GM12878 (cell line): ENCODE data around the gene MINAR1. TPM values are rescaled to one million over a fixed set of nuclear protein-coding genes. Genes with fewer than 3 reads are reported as not detected.

ENCODE experiments used
- ATAC-seq: fragments of 200-7000 bp; cut with Tn5 transposase; 3 replicates; pipeline ENCODE4 v1.9.1; 2020; ENCODE audit warnings: mild to moderate bottlenecking, moderate library complexity
- BruUV-seq: library from RNA; stranded (reverse); fragments of 400-500 nt; replicated peaks from 2 replicates; lab custom pipeline; 2021; lab: Mats Ljungman, UMichigan
- CTCF ChIA-PET: fragments of 300-600 bp; sonication (Branson Sonifier 250); formaldehyde crosslinking; extraction: SDS; loops from one replicate; lab custom pipeline; 2021; ENCODE audit warnings: inconsistent platforms; lab: Yijun Ruan, JAX
- POLR2A ChIA-PET: fragments of 350-600 bp; formaldehyde crosslinking; extraction: SDS; loops from one replicate; lab custom pipeline; 2021; ENCODE audit warnings: inconsistent platforms; lab: Charles Lee
- RAD21 ChIA-PET: fragments of 300-600 bp; sonication (Branson Sonifier 250); formaldehyde crosslinking; loops from one replicate; lab custom pipeline; 2023; ENCODE audit warnings: antibody characterized with exemption; ENCODE audit not compliant: unreplicated experiment; lab: Charles Lee
- SMC1A ChIA-PET: fragments of 300-600 bp; sonication (Branson Sonifier 250); formaldehyde crosslinking; loops from one replicate; lab custom pipeline; 2023; ENCODE audit not compliant: unreplicated experiment, uncharacterized antibody; lab: Charles Lee
- DNase-seq: peaks from one replicate; pipeline ENCODE4 v3.0.0-alpha.2; 2011; ENCODE audit warnings: low read depth, low spot score
- FAIRE-seq: peaks from 3 replicates; lab custom pipeline; 2011; peaks lifted over from hg19 to GRCh38; lab: Jason Lieb, UNC
- H2AFZ ChIP-seq: 2 replicates; pipeline ENCODE4 v1.6.0; 2011; ENCODE audit warnings: low read depth, low read length, control low read depth; ENCODE audit not compliant: control insufficient read depth
- H3K27ac ChIP-seq: 2 replicates; pipeline ENCODE4 v1.5.1; 2011; ENCODE audit warnings: control low read depth; ENCODE audit not compliant: control insufficient read depth, insufficient read depth
- H3K27me3 ChIP-seq, 2 experiments: replicated peaks in 1 of 2; 2 replicates each; pipeline versions ENCODE4 v1.6.0 to v1.6.1; 2011; ENCODE audit warnings: low read length in 1 of 2; ENCODE audit not compliant: control insufficient read depth in 2 of 2, insufficient read depth in 2 of 2
- H3K36me3 ChIP-seq, 2 experiments: 2 replicates each; pipeline ENCODE4 v1.5.1; 2011; ENCODE audit warnings: low read length in 1 of 2; ENCODE audit not compliant: control insufficient read depth in 2 of 2, insufficient read depth in 2 of 2
- H3K4me1 ChIP-seq: 2 replicates; pipeline ENCODE4 v1.6.1; 2011; ENCODE audit warnings: mild to moderate bottlenecking, low read length, moderate library complexity, mixed read lengths; ENCODE audit not compliant: control insufficient read depth, insufficient read depth
- H3K4me2 ChIP-seq: 2 replicates; pipeline ENCODE4 v1.6.0; 2011; ENCODE audit warnings: control low read depth; ENCODE audit not compliant: control insufficient read depth, insufficient read depth
- H3K4me3 ChIP-seq: fragments of 200-600 bp; sonication (generic); 2 replicates; pipeline ENCODE4 v1.5.1; 2016
- H3K79me2 ChIP-seq: 2 replicates; pipeline ENCODE4 v1.6.0; 2011; ENCODE audit warnings: low read length; ENCODE audit not compliant: control insufficient read depth, insufficient read depth
- H3K9ac ChIP-seq: 2 replicates; pipeline ENCODE4 v1.8.0; 2011; ENCODE audit warnings: low read length, control low read depth, mixed read lengths; ENCODE audit not compliant: control insufficient read depth, insufficient read depth
- H3K9me3 ChIP-seq: replicated peaks from 3 replicates; pipeline ENCODE4 v1.5.1; 2011; ENCODE audit warnings: mild to moderate bottlenecking, low read length; ENCODE audit not compliant: control insufficient read depth, insufficient read depth
- H4K20me1 ChIP-seq: 2 replicates; pipeline ENCODE4 v1.6.0; 2011; ENCODE audit not compliant: control insufficient read depth, insufficient read depth
- BCL3 ChIP-seq: IDR thresholded peaks from 2 replicates; pipeline ENCODE4 v1.6.1; 2011; ENCODE audit warnings: borderline replicate concordance, low read depth, mild to moderate bottlenecking, moderate library complexity, low read length; ENCODE audit not compliant: insufficient read depth, poor library complexity, severe bottlenecking
- CBX5 ChIP-seq: sonication (generic); IDR thresholded peaks from 2 replicates; pipeline ENCODE4 v1.6.1; 2016; ENCODE audit warnings: low read depth, moderate library complexity, mild to moderate bottlenecking, inconsistent platforms
- CHD2 ChIP-seq: IDR thresholded peaks from 2 replicates; pipeline ENCODE4 v1.6.1; 2011; ENCODE audit warnings: low read depth, low read length, improper control_type of control experiment, borderline replicate concordance
- GATAD2B ChIP-seq: fragments of 450-650 bp; conservative IDR thresholded peaks from 2 replicates; pipeline ENCODE4 v1.6.1; 2017; ENCODE audit warnings: low read depth, mild to moderate bottlenecking, moderate library complexity
- MTA2 ChIP-seq: fragments of 450-650 bp; IDR thresholded peaks from 2 replicates; pipeline ENCODE4 v1.6.1; 2016; ENCODE audit warnings: low read depth, mild to moderate bottlenecking, moderate library complexity
- MXI1 ChIP-seq: fragments of 150-350 bp; IDR thresholded peaks from 2 replicates; pipeline ENCODE4 v1.6.1; 2011; ENCODE audit warnings: low read depth, mild to moderate bottlenecking, inconsistent platforms, low read length, improper control_type of control experiment
- NFIC ChIP-seq: IDR thresholded peaks from 2 replicates; pipeline ENCODE4 v1.6.1; 2012; ENCODE audit warnings: low read depth, mild to moderate bottlenecking, inconsistent platforms, low read length, moderate library complexity
- NR2C1 ChIP-seq: fragments of 450-650 bp; IDR thresholded peaks from 2 replicates; pipeline ENCODE4 v1.6.1; 2017; ENCODE audit warnings: antibody characterized with exemption, mild to moderate bottlenecking, moderate library complexity
- RAD51 ChIP-seq: fragments of 450-650 bp; IDR thresholded peaks from 2 replicates; pipeline ENCODE4 v1.6.1; 2016; ENCODE audit warnings: moderate library complexity, mild to moderate bottlenecking, inconsistent platforms
- SMARCA5 ChIP-seq: fragments of 450-650 bp; IDR thresholded peaks from 2 replicates; pipeline ENCODE4 v1.6.1; 2017; ENCODE audit warnings: mild to moderate bottlenecking
- SP1 ChIP-seq: IDR thresholded peaks from one replicate; pipeline ENCODE4 v1.6.1; 2011; ENCODE audit warnings: low read depth, low read length
- SREBF2 ChIP-seq: IDR thresholded peaks from 2 replicates; pipeline ENCODE4 v1.6.1; 2012; ENCODE audit warnings: mild to moderate bottlenecking, low read length
- YBX1 ChIP-seq: fragments of 450-650 bp; IDR thresholded peaks from 2 replicates; pipeline ENCODE4 v1.6.1; 2016; ENCODE audit warnings: antibody characterized with exemption
- ZNF217 ChIP-seq: fragments of 450-650 bp; IDR thresholded peaks from 2 replicates; pipeline ENCODE4 v1.6.1; 2017; ENCODE audit warnings: antibody characterized with exemption, mild to moderate bottlenecking
- WGBS: methylation state at CpG from one replicate; pipeline ENCODE4 v1.1.6; 2016; ENCODE audit warnings: low lambda C conversion rate; ENCODE audit not compliant: insufficient replicate concordance, insufficient coverage; ENCODE audit errors: missing lambda C conversion rate; 5-methylcytosine and 5-hydroxymethylcytosine counted together
- in situ Hi-C: fragments of 300-500 bp; cut with MboI; formaldehyde crosslinking; loops from 9 replicates; pipeline ENCODE4 v1.14.3; 2018; ENCODE audit warnings: mixed read lengths
- intact Hi-C: fragments of 100-400 bp; cut with micrococcal nuclease; formaldehyde crosslinking; loops from one replicate; pipeline ENCODE4 v1.14.2; 2022; ENCODE audit not compliant: unreplicated experiment
- polyA plus RNA-seq, 11 experiments: library from polyadenylated mRNA; depleted of rRNA in 4 of 11; unstranded in 6 of 11; stranded (reverse) in 5 of 11; fragments of >200 nt; fragmentation: Nextera tagmentation in 4 of 11; fragmentation: Illumina TruSeq in 1 of 11; extraction: Ambion mirVana in 4 of 11; extraction: Trizol in 1 of 11; gene quantifications; 1 replicate in 1 of 11; 2 replicates in 10 of 11; pipeline versions ENCODE4 v1.2.1 to v1.2.3, GENCODE V29; 2011 to 2016; ENCODE audit warnings: inconsistent platforms in 2 of 11, missing spikeins in 2 of 11, low read depth in 1 of 11
- total RNA-seq, 4 experiments: library from RNA; depleted of rRNA in 3 of 4; stranded (reverse); fragments of >200 nt in 3 of 4; fragmentation: Illumina TruSeq in 1 of 4; extraction: Trizol in 1 of 4; gene quantifications; 2 replicates each; pipeline versions ENCODE4 v1.2.1 to v1.2.3, GENCODE V29; 2013 to 2021
- TF ChIP-seq, protein P1 (sequence below): IDR thresholded peaks from 2 replicates; pipeline ENCODE4 v1.6.1; 2012; ENCODE audit warnings: low read length, inconsistent platforms
- TF ChIP-seq, protein P2 (sequence below): fragments of 150-350 bp; IDR thresholded peaks from 2 replicates; pipeline ENCODE4 v1.6.1; 2014; ENCODE audit warnings: mild to moderate bottlenecking, low read depth, low read length

The MINAR1 gene
- total and polyA plus RNA-seq, 10 of the 15 experiments (the other 5 are each of a cell fraction or from before 2014, with no cell fraction given): 0.05 to 0.40 (median 0.24) TPM

DNA sequence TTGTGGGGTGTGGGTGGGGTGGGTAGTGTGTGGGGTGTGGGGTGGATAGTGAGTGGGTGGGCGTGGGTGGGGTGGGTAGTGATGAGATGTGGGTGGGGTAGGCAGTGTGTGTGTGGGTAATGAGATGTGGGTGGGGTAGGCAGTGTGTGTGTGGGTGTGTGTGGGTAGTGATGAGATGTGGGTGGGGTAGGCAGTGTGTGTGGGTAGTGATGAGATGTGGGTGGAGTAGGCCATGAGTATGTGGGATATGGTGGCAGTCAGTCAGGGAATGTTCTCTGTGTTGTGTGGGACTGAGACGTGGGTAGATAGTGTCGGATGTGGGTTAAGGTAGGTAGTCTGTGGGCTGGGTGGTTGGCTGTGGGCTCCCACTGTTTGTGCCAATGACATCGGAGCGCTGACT is 7.1 kb downstream of the MINAR1 start:
- no peak for DNase-seq
- Histone ChIP-seq H3K4me1 (no peaks in the 10 kb centered on the region), H3K4me3 (no peak overlapping the region), H3K79me2 (no peaks in the 10 kb centered on the region), H3K4me2 (no peak overlapping the region), H3K27me3 (peaks cover 0 to 4% of the 10 kb centered on the region in 2 experiments; a peak in 3 of 4 replicates), H3K27ac (no peak overlapping the region), H3K36me3 (no peaks in the 10 kb centered on the region), H3K9me3 (no peaks in the 10 kb centered on the region), H2AFZ (no peak overlapping the region), H3K9ac (no peak overlapping the region), H4K20me1 (no peaks in the 10 kb centered on the region)
- ChIA-PET RAD21 (no interaction called here), POLR2A (no interaction called here), SMC1A (no interaction called here), CTCF (no interaction called here)
- no peak for FAIRE-seq
- 96% methylated on average over 4 of the region's 5 CpGs for WGBS
- BruUV-seq: no TSS peak
- ATAC-seq: no peak
- intact Hi-C loops (no loop called here), in situ Hi-C loops (no loop called here)
- TF ChIP-seq CHD2 (no peak), MTA2 (no peak), SP1 (no peak), ZNF217 (no peak), MXI1 (no peak), YBX1 (no peak), NFIC (no peak), RAD51 (no peak)

- no peak for ATAC-seq
- H3K27ac ChIP-seq: no peak overlapping the region
- intact Hi-C loops (no loop called here), in situ Hi-C loops (no loop called here)
- no peak overlapping the region for H3K9ac ChIP-seq
- no peak for FAIRE-seq
- ChIA-PET CTCF (no interaction called here), RAD21 (no interaction called here), POLR2A (no interaction called here), SMC1A (no interaction called here)
- H3K36me3 ChIP-seq: no peaks in the 10 kb centered on the region
- no TSS peak for BruUV-seq
- H3K9me3 ChIP-seq: no peaks in the 10 kb centered on the region
- DNase-seq: no peak
- no peak overlapping the region for H3K4me3 ChIP-seq
- WGBS: 37% methylated on average over 7 of the region's 7 CpGs
- H3K79me2 ChIP-seq: no peaks in the 10 kb centered on the region
- no peak overlapping the region for H3K4me2 ChIP-seq
- no peaks in the 10 kb centered on the region for H3K4me1 ChIP-seq
- H4K20me1 ChIP-seq: no peaks in the 10 kb centered on the region
- H3K27me3 ChIP-seq: no peaks in the 10 kb centered on the region
- no peak overlapping the region for H2AFZ ChIP-seq
- TF ChIP-seq NR2C1 (no peak), GATAD2B (no peak), BCL3 (no peak), SMARCA5 (no peak), SREBF2 (no peak), CBX5 (no peak)
- TF ChIP-seq, protein P1, sequence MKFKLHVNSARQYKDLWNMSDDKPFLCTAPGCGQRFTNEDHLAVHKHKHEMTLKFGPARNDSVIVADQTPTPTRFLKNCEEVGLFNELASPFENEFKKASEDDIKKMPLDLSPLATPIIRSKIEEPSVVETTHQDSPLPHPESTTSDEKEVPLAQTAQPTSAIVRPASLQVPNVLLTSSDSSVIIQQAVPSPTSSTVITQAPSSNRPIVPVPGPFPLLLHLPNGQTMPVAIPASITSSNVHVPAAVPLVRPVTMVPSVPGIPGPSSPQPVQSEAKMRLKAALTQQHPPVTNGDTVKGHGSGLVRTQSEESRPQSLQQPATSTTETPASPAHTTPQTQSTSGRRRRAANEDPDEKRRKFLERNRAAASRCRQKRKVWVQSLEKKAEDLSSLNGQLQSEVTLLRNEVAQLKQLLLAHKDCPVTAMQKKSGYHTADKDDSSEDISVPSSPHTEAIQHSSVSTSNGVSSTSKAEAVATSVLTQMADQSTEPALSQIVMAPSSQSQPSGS: no peak
- TF ChIP-seq, protein P2, sequence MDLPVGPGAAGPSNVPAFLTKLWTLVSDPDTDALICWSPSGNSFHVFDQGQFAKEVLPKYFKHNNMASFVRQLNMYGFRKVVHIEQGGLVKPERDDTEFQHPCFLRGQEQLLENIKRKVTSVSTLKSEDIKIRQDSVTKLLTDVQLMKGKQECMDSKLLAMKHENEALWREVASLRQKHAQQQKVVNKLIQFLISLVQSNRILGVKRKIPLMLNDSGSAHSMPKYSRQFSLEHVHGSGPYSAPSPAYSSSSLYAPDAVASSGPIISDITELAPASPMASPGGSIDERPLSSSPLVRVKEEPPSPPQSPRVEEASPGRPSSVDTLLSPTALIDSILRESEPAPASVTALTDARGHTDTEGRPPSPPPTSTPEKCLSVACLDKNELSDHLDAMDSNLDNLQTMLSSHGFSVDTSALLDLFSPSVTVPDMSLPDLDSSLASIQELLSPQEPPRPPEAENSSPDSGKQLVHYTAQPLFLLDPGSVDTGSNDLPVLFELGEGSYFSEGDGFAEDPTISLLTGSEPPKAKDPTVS: no peak
Observed at GRCh38 chr15:79440355-79440908, 8.3 kb downstream of the MINAR1 start.
